CD8-positive, alpha-beta memory T cell (primary cell): ENCODE measurements around the gene SERPINB4. TPM values are rescaled to one million over a fixed set of nuclear protein-coding genes. Genes with fewer than 3 reads are reported as not detected.

Source experiments
- CTCF ChIA-PET: fragments of 350-600 bp; sonication (Branson Sonifier 250); formaldehyde crosslinking; loops from one replicate; lab custom pipeline; 2021; ENCODE audit warnings: antibody characterized with exemption; lab: Charles Lee
- POLR2A ChIA-PET: fragments of 350-600 bp; sonication (Branson Sonifier 250); formaldehyde crosslinking; loops from one replicate; lab custom pipeline; 2021; ENCODE audit warnings: antibody characterized with exemption; lab: Charles Lee
- DNase-seq, 5 donors: peaks; one replicate each; pipeline versions ENCODE4 v3.0.0 to v3.0.0-alpha.2; 2020 to 2022; ENCODE audit warnings: mixed read lengths in 1 of 5
- H3K27ac ChIP-seq: one replicate; pipeline ENCODE4 v1.7.0; 2013; ENCODE audit warnings: low read depth, mild to moderate bottlenecking, low read length, moderate library complexity
- H3K27me3 ChIP-seq: 2 replicates; pipeline ENCODE4 v1.7.0; 2013; ENCODE audit warnings: low read length, mild to moderate bottlenecking; ENCODE audit not compliant: insufficient read depth, poor library complexity, severe bottlenecking
- H3K36me3 ChIP-seq: 2 replicates; pipeline ENCODE4 v1.7.0; 2013; ENCODE audit warnings: mild to moderate bottlenecking, low read length, moderate library complexity; ENCODE audit not compliant: insufficient read depth
- H3K4me1 ChIP-seq: 2 replicates; pipeline ENCODE4 v1.7.0; 2013; ENCODE audit warnings: mild to moderate bottlenecking, low read length, moderate library complexity; ENCODE audit not compliant: insufficient read depth
- H3K4me3 ChIP-seq: 2 replicates; pipeline ENCODE4 v1.7.0; 2013; ENCODE audit warnings: mild to moderate bottlenecking, low read length
- H3K9me3 ChIP-seq: 2 replicates; pipeline ENCODE4 v1.7.0; 2013; ENCODE audit warnings: mild to moderate bottlenecking, low read length
- H3K27ac Mint-ChIP-seq, 8 donors: one replicate each; pipeline ENCODE4 v1.8.0; 2020 to 2021; ENCODE audit warnings: mixed read lengths in 8 of 8, mild to moderate bottlenecking in 6 of 8, inconsistent platforms in 3 of 8, moderate library complexity in 3 of 8
- H3K27me3 Mint-ChIP-seq, 2 donors: one replicate each; pipeline ENCODE4 v1.8.0; 2020 to 2021; ENCODE audit warnings: mixed read lengths in 2 of 2, mild to moderate bottlenecking in 1 of 2, moderate library complexity in 1 of 2
- H3K36me3 Mint-ChIP-seq, 3 donors: one replicate each; pipeline ENCODE4 v1.8.0; 2020 to 2021; ENCODE audit warnings: mixed read lengths in 3 of 3, inconsistent platforms in 1 of 3, mild to moderate bottlenecking in 1 of 3
- H3K4me1 Mint-ChIP-seq, 3 donors: one replicate each; pipeline ENCODE4 v1.8.0; 2020 to 2021; ENCODE audit warnings: mixed read lengths in 3 of 3, inconsistent platforms in 1 of 3, mild to moderate bottlenecking in 1 of 3
- H3K4me3 Mint-ChIP-seq, 7 donors: one replicate each; pipeline ENCODE4 v1.8.0; 2020 to 2021; ENCODE audit warnings: mixed read lengths in 7 of 7, mild to moderate bottlenecking in 6 of 7, moderate library complexity in 4 of 7, inconsistent platforms in 2 of 7
- H3K9me3 Mint-ChIP-seq, 5 donors: one replicate each; pipeline ENCODE4 v1.8.0; 2020 to 2022; ENCODE audit warnings: mixed read lengths in 5 of 5, mild to moderate bottlenecking in 3 of 5, moderate library complexity in 2 of 5, inconsistent platforms in 1 of 5
- polyA plus RNA-seq: library from polyadenylated mRNA; unstranded; fragments of 300-500 nt; fragmentation: Illumina TruSeq; gene quantifications from one replicate; pipeline ENCODE4 v1.2.3, GENCODE V29; 2021
- total RNA-seq, 2 experiments: library from RNA; stranded (reverse); gene quantifications; one replicate each; pipeline ENCODE4 v1.2.3, GENCODE V29; 2021

The SERPINB4 gene
- total and polyA plus RNA-seq, 3 experiments from 2014 or later: not detected

- peaks cover 0 to 5% (median 3%) of the 10 kb centered on the region in 5 donors for H3K9me3 Mint-ChIP-seq
Observed at GRCh38 chr18:63617915-63618234, 26.2 kb downstream of the SERPINB4 start.

GRCh38 chr18:63617049-63617914 lies 26.8 kb downstream of the SERPINB4 start:
- Histone ChIP-seq H3K27ac (no peak overlapping the region), H3K4me3 (no peak overlapping the region), H3K27me3 (no peaks in the 10 kb centered on the region), H3K36me3 (no peaks in the 10 kb centered on the region), H3K9me3 (no peaks in the 10 kb centered on the region), H3K4me1 (no peaks in the 10 kb centered on the region)
- Mint-ChIP-seq H3K27ac (no peak overlapping the region), H3K36me3 (no peaks in the 10 kb centered on the region), H3K27me3 (peaks cover 4 to 11% of the 10 kb centered on the region in 2 donors), H3K9me3 (peaks cover 0 to 5% (median 1%) of the 10 kb centered on the region in 5 donors), H3K4me3 (no peak overlapping the region), H3K4me1 (no peaks in the 10 kb centered on the region)
- CTCF ChIA-PET: no interaction called here
- POLR2A ChIA-PET: no interaction called here
- DNase-seq: no peak

More at GRCh38 chr18:63617915-63618234, 26.2 kb downstream of the SERPINB4 start:
- Mint-ChIP-seq H3K4me1 (no peaks in the 10 kb centered on the region), H3K36me3 (no peaks in the 10 kb centered on the region), H3K4me3 (no peak overlapping the region), H3K27me3 (peaks cover 2 to 7% of the 10 kb centered on the region in 2 donors), H3K27ac (no peak overlapping the region)
- Histone ChIP-seq H3K4me3 (no peak overlapping the region), H3K36me3 (no peaks in the 10 kb centered on the region), H3K4me1 (no peaks in the 10 kb centered on the region), H3K27ac (no peak overlapping the region), H3K27me3 (no peaks in the 10 kb centered on the region), H3K9me3 (no peaks in the 10 kb centered on the region)
- DNase-seq: no peak
- CTCF ChIA-PET: no interaction called here
- POLR2A ChIA-PET: no interaction called here

DNA sequence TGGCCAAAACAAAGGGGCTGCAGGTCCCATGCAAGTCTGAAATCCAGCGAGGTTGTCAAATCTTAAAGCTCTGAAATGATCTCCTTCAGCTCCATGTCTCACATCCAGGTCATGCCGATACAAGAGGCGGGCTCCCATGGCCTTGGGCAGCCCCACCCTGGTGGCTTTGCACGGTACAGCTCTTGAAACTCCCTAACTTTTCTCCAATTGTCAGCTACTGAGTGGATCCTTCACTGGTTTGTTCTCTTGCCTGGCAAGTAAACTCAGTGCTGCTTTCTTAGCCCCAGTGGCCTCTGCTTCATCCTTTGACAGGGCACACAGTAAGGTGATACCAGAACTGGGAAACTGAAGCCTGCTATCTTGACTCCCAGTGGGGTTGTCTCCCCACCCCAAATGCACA lies 30.6 kb downstream of the SERPINB4 start:
- no peak for DNase-seq
- no peak overlapping the region for H3K27ac Mint-ChIP-seq
- Histone ChIP-seq H3K36me3 (no peaks in the 10 kb centered on the region), H3K27ac (no peak overlapping the region), H3K4me1 (no peaks in the 10 kb centered on the region), H3K27me3 (no peaks in the 10 kb centered on the region), H3K9me3 (no peaks in the 10 kb centered on the region), H3K4me3 (no peak overlapping the region)
- no peaks in the 10 kb centered on the region for H3K36me3 Mint-ChIP-seq
- POLR2A ChIA-PET: no interaction called here
- CTCF ChIA-PET: no interaction called here
- no peaks in the 10 kb centered on the region for H3K4me1 Mint-ChIP-seq
- H3K4me3 Mint-ChIP-seq: no peak overlapping the region
- H3K27me3 Mint-ChIP-seq: peaks cover 5 to 11% of the 10 kb centered on the region in 2 donors
- H3K9me3 Mint-ChIP-seq: peaks cover 0 to 1% (median 0%) of the 10 kb centered on the region in 5 donors

DNA sequence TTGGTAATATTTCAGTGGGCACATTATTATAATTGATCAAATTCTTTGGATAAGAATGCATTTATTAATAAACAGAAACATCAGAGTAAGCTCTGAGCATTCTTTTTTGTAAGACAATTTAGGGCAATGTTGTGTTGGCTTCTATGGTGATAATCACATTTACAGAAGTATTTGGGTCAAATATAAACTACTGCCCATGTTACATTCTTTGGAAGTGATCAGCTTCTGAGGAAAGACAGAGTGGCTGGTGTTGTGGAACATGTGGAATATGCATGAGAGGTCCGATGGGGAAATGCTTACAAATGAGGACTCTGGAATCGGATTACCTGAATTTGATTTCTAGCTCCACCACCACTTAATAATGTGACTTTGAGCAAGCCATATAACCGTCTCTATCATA lies 37.5 kb downstream of the SERPINB4 start:
- H3K4me3 Mint-ChIP-seq: no peak overlapping the region
- ChIA-PET POLR2A (no interaction called here), CTCF (no interaction called here)
- no peak overlapping the region for H3K27ac Mint-ChIP-seq
- H3K27me3 Mint-ChIP-seq: peaks cover 3 to 6% of the 10 kb centered on the region in 2 donors
- no peaks in the 10 kb centered on the region for H3K27me3 ChIP-seq
- H3K9me3 Mint-ChIP-seq: peaks cover 0 to 2% (median 0%) of the 10 kb centered on the region in 5 donors
- H3K4me1 Mint-ChIP-seq: no peaks in the 10 kb centered on the region
- no peaks in the 10 kb centered on the region for H3K36me3 Mint-ChIP-seq
- H3K4me1 ChIP-seq: no peaks in the 10 kb centered on the region
- no peak for DNase-seq
- H3K4me3 ChIP-seq: no peak overlapping the region
- no peaks in the 10 kb centered on the region for H3K9me3 ChIP-seq
- no peaks in the 10 kb centered on the region for H3K36me3 ChIP-seq
- no peak overlapping the region for H3K27ac ChIP-seq

- peaks cover 0 to 2% (median 0%) of the 10 kb centered on the region in 5 donors for H3K9me3 Mint-ChIP-seq
- no peaks in the 10 kb centered on the region for H3K36me3 ChIP-seq
- no peak overlapping the region for H3K4me3 ChIP-seq
- no peaks in the 10 kb centered on the region for H3K4me1 Mint-ChIP-seq
- H3K27me3 Mint-ChIP-seq: peaks cover 2 to 6% of the 10 kb centered on the region in 2 donors
- no peaks in the 10 kb centered on the region for H3K27me3 ChIP-seq
- no peaks in the 10 kb centered on the region for H3K36me3 Mint-ChIP-seq
- H3K27ac ChIP-seq: no peak overlapping the region
- CTCF ChIA-PET: no interaction called here
- H3K27ac Mint-ChIP-seq: no peak overlapping the region
- POLR2A ChIA-PET: no interaction called here
- no peaks in the 10 kb centered on the region for H3K4me1 ChIP-seq
- H3K4me3 Mint-ChIP-seq: no peak overlapping the region
- DNase-seq: no peak
- no peaks in the 10 kb centered on the region for H3K9me3 ChIP-seq
Observed at GRCh38 chr18:63604791-63605567, 39.1 kb downstream of the SERPINB4 start.

- no peaks in the 10 kb centered on the region for H3K36me3 Mint-ChIP-seq
- Histone ChIP-seq H3K27ac (no peak overlapping the region), H3K27me3 (no peaks in the 10 kb centered on the region), H3K9me3 (no peaks in the 10 kb centered on the region), H3K36me3 (no peaks in the 10 kb centered on the region), H3K4me3 (no peak overlapping the region), H3K4me1 (no peaks in the 10 kb centered on the region)
- CTCF ChIA-PET: no interaction called here
- H3K27me3 Mint-ChIP-seq: peaks cover 2 to 6% of the 10 kb centered on the region in 2 donors
- no peak overlapping the region for H3K27ac Mint-ChIP-seq
- no peak overlapping the region for H3K4me3 Mint-ChIP-seq
- DNase-seq: no peak
- POLR2A ChIA-PET: no interaction called here
- peaks cover 0 to 2% (median 0%) of the 10 kb centered on the region in 5 donors for H3K9me3 Mint-ChIP-seq
- H3K4me1 Mint-ChIP-seq: no peaks in the 10 kb centered on the region
Observed at GRCh38 chr18:63603772-63604171, 40.3 kb downstream of the SERPINB4 start.

GRCh38 chr18:63603355-63603754 lies 40.7 kb downstream of the SERPINB4 start:
- H3K27ac Mint-ChIP-seq: no peak overlapping the region
- peaks cover 0 to 2% (median 0%) of the 10 kb centered on the region in 5 donors for H3K9me3 Mint-ChIP-seq
- H3K27me3 Mint-ChIP-seq: peaks cover 2 to 6% of the 10 kb centered on the region in 2 donors
- Histone ChIP-seq H3K36me3 (no peaks in the 10 kb centered on the region), H3K9me3 (no peaks in the 10 kb centered on the region), H3K27ac (no peak overlapping the region), H3K27me3 (no peaks in the 10 kb centered on the region), H3K4me3 (no peak overlapping the region), H3K4me1 (no peaks in the 10 kb centered on the region)
- DNase-seq: no peak
- H3K36me3 Mint-ChIP-seq: no peaks in the 10 kb centered on the region
- no peaks in the 10 kb centered on the region for H3K4me1 Mint-ChIP-seq
- ChIA-PET POLR2A (no interaction called here), CTCF (no interaction called here)
- no peak overlapping the region for H3K4me3 Mint-ChIP-seq

DNA sequence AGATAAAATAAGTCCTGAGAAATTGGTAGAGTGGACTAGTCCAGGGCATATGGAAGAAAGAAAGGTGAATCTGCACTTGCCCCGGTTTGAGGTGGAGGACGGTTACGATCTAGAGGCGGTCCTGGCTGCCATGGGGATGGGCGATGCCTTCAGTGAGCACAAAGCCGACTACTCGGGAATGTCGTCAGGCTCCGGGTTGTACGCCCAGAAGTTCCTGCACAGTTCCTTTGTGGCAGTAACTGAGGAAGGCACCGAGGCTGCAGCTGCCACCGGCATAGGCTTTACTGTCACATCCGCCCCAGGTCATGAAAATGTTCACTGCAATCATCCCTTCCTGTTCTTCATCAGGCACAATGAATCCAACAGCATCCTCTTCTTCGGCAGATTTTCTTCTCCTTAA lies 47.1 kb downstream of the SERPINB4 start:
- no peaks in the 10 kb centered on the region for H3K36me3 Mint-ChIP-seq
- Histone ChIP-seq H3K9me3 (no peaks in the 10 kb centered on the region), H3K4me1 (no peaks in the 10 kb centered on the region), H3K36me3 (no peaks in the 10 kb centered on the region), H3K27me3 (no peaks in the 10 kb centered on the region), H3K27ac (no peak overlapping the region), H3K4me3 (no peak overlapping the region)
- H3K27me3 Mint-ChIP-seq: peaks cover 0 to 4% of the 10 kb centered on the region in 2 donors
- CTCF ChIA-PET: no interaction called here
- POLR2A ChIA-PET: no interaction called here
- no peaks in the 10 kb centered on the region for H3K9me3 Mint-ChIP-seq
- no peak overlapping the region for H3K4me3 Mint-ChIP-seq
- H3K27ac Mint-ChIP-seq: no peak overlapping the region
- DNase-seq: no peak
- H3K4me1 Mint-ChIP-seq: no peaks in the 10 kb centered on the region
